Right lobe of liver (tissue), 6 donors: ENCODE results near the gene PPARG. TPM values are rescaled to one million over a fixed set of nuclear protein-coding genes. Genes with fewer than 3 reads are reported as not detected.
"Not testable (repeated sequence)": the region's sequence is repeated elsewhere in the genome, so short reads cannot be mapped to it uniquely, and the experiment has no call there.

ENCODE experiments used
- ATAC-seq, 4 donors: fragments of 200-7000 bp; cut with Tn5 transposase; one replicate each; pipeline ENCODE4 v1.9.1; 2020; ENCODE audit warnings: mild to moderate bottlenecking in 4 of 4, moderate library complexity in 4 of 4
- DNase-seq, 3 donors: peaks; one replicate each; pipeline ENCODE4 v3.0.0-alpha.2; 2020
- H3K27ac ChIP-seq, 3 donors: fragments of 200-600 bp; one replicate each; pipeline ENCODE4 v1.8.0; 2022
- H3K27me3 ChIP-seq, 2 donors: fragments of 200-600 bp; one replicate each; pipeline ENCODE4 v1.8.0; 2022
- H3K36me3 ChIP-seq, 4 donors: fragments of 200-600 bp; sonication (generic) in 1 of 4; one replicate each; pipeline versions ENCODE4 v1.5.1 to v1.8.0; 2017 to 2022; ENCODE audit warnings: control low read depth in 1 of 4
- H3K4me1 ChIP-seq, 4 donors: fragments of 200-600 bp; sonication (generic) in 1 of 4; one replicate each; pipeline versions ENCODE4 v1.5.1 to v1.8.0; 2017 to 2022; ENCODE audit warnings: control low read depth in 1 of 4
- H3K4me3 ChIP-seq, 3 donors: fragments of 200-600 bp; one replicate each; pipeline ENCODE4 v1.8.0; 2022
- H3K9me3 ChIP-seq, 4 donors: fragments of 200-600 bp; sonication (generic) in 1 of 4; one replicate each; pipeline versions ENCODE4 v1.5.1 to v1.8.0; 2017 to 2022; ENCODE audit warnings: control low read depth in 1 of 4
- CTCF ChIP-seq, 4 donors: fragments of 200-600 bp in 3 of 4; fragments of 450-650 bp in 1 of 4; IDR thresholded peaks; one replicate each; pipeline versions ENCODE4 v1.5.1 to v1.8.0; 2016 to 2022; ENCODE audit warnings: antibody characterized with exemption in 4 of 4, mild to moderate bottlenecking in 2 of 4
- POLR2A ChIP-seq: fragments of 450-650 bp; IDR thresholded peaks from one replicate; pipeline ENCODE4 v1.6.1; 2017; ENCODE audit warnings: antibody characterized with exemption, mild to moderate bottlenecking
- WGBS: methylation state at CpG from one replicate; pipeline ENCODE4 v1.1.6; 2018; ENCODE audit warnings: low coverage, low lambda C conversion rate; ENCODE audit not compliant: insufficient coverage; ENCODE audit errors: missing lambda C conversion rate; 5-methylcytosine and 5-hydroxymethylcytosine counted together
- intact Hi-C, 2 donors: fragments of 100-400 bp; cut with DNase I; formaldehyde crosslinking; loops; one replicate each; pipeline versions ENCODE4 v1.11.2 to v1.14.1; 2022
- total RNA-seq, 6 experiments: library from RNA; depleted of rRNA in 2 of 6; stranded (reverse); fragments of >200 nt in 2 of 6; fragmentation: NEBNext Ultra II Directional in 3 of 6; extraction: Animal tissue kit (Norgen Biotek cat#: 25700) in 3 of 6; gene quantifications; one replicate each; pipeline versions ENCODE4 v1.1.0 to v1.2.4, GENCODE V29; 2016 to 2023
- donor health status: DM: no; HTN: yes; CAD: no.
- donor health status: DM: no; HTN: no; CAD: no.
- donor health status: DM: no; HTN: no; CAD: no.
- donor health status: DM: no; HTN: yes; CAD: no.
- donor health status: DM: no; HTN: yes; CAD: no.

PPARG gene
- total RNA-seq, 6 experiments from 2014 or later, result 4.9 to 15.8 (median 10.8) TPM

GRCh38 chr3:12255393-12255792 lies 33.5 kb upstream of the PPARG start:
- ATAC-seq (peak; percentile 90 to 99 (median 96)), DNase-seq (peak in 1 of 3 donors; percentile 53)
- Histone ChIP-seq H3K36me3 (no peaks in the 10 kb centered on the region), H3K27ac (no peak overlapping the region), H3K4me3 (no peak overlapping the region), H3K27me3 (no peaks in the 10 kb centered on the region), H3K9me3 (no peaks in the 10 kb centered on the region), H3K4me1 (no peaks in the 10 kb centered on the region)
- intact Hi-C loops, result no loop called here
- WGBS, result 32% methylated on average over 2 of the region's 2 CpGs
- no peak for TF ChIP-seq POLR2A
- no peak for TF ChIP-seq CTCF (IDR thresholded peaks at IDR 0.05)

GRCh38 chr3:12258911-12259310 lies 30.0 kb upstream of the PPARG start:
- H3K27me3 ChIP-seq, result no peaks in the 10 kb centered on the region
- H3K27ac ChIP-seq, result no peak overlapping the region
- H3K9me3 ChIP-seq, result no peaks in the 10 kb centered on the region
- ATAC-seq (no peak), DNase-seq (no peak)
- no peaks in the 10 kb centered on the region for H3K36me3 ChIP-seq
- H3K4me3 ChIP-seq, result no peak overlapping the region
- intact Hi-C loops, result no loop called here
- H3K4me1 ChIP-seq, result no peaks in the 10 kb centered on the region
- no peak for TF ChIP-seq CTCF (IDR thresholded peaks at IDR 0.05)
- TF ChIP-seq POLR2A, result no peak

GRCh38 chr3:12262173-12262572 lies 26.7 kb upstream of the PPARG start:
- DNase-seq, ATAC-seq, H3K27ac ChIP-seq, H3K27me3 ChIP-seq, intact Hi-C loops, H3K4me1 ChIP-seq, H3K4me3 ChIP-seq, H3K9me3 ChIP-seq, H3K36me3 ChIP-seq: not testable (repeated sequence)
- WGBS, result 92% methylated on average over 7 of the region's 8 CpGs

GRCh38 chr3:12265508-12265907 lies 23.4 kb upstream of the PPARG start:
- no peaks in the 10 kb centered on the region for H3K27me3 ChIP-seq
- H3K27ac ChIP-seq, result no peak overlapping the region
- H3K4me1 ChIP-seq, result peaks cover 0 to 4% (median 0%) of the 10 kb centered on the region in 4 donors
- ATAC-seq (no peak), DNase-seq (no peak)
- H3K4me3 ChIP-seq, result no peak overlapping the region
- TF ChIP-seq POLR2A, result no peak
- TF ChIP-seq CTCF (IDR thresholded peaks at IDR 0.05), result no peak
- H3K36me3 ChIP-seq, result no peaks in the 10 kb centered on the region
- no peaks in the 10 kb centered on the region for H3K9me3 ChIP-seq
- 44% methylated on average over 1 of the region's 1 CpG for WGBS
- intact Hi-C loops, result no loop called here

GRCh38 chr3:12266038-12266437 lies 22.8 kb upstream of the PPARG start:
- 77% methylated on average over 5 of the region's 5 CpGs for WGBS
- intact Hi-C loops, result no loop called here
- H3K27me3 ChIP-seq, result no peaks in the 10 kb centered on the region
- H3K9me3 ChIP-seq, result no peaks in the 10 kb centered on the region
- no peaks in the 10 kb centered on the region for H3K36me3 ChIP-seq
- no peak overlapping the region for H3K4me3 ChIP-seq
- TF ChIP-seq POLR2A (no peak), CTCF (IDR thresholded peaks at IDR 0.05) (no peak)
- H3K4me1 ChIP-seq, result peaks cover 0 to 4% (median 0%) of the 10 kb centered on the region in 4 donors
- H3K27ac ChIP-seq, result no peak overlapping the region
- DNase-seq, result no peak
- no peak for ATAC-seq
